A673 (cell line): ENCODE data around the gene FCMR. TPM values are rescaled to one million over a fixed set of nuclear protein-coding genes. Genes with fewer than 3 reads are reported as not detected.
A peak's percentile ranks its signal among the peaks of the same experiment; 100 is the strongest.

Experiments used
- BruUV-seq: library from RNA; stranded (reverse); fragments of 400-500 nt; replicated peaks from 2 replicates; lab custom pipeline; 2021; lab: Mats Ljungman, UMichigan
- CTCF ChIA-PET: fragments of 300-600 bp; sonication (Branson Sonifier 250); formaldehyde crosslinking; loops from one replicate; lab custom pipeline; 2022; ENCODE audit warnings: antibody characterized with exemption; lab: Charles Lee
- POLR2A ChIA-PET: fragments of 300-600 bp; sonication (Branson Sonifier 250); formaldehyde crosslinking; loops from one replicate; lab custom pipeline; 2022; ENCODE audit warnings: antibody characterized with exemption; ENCODE audit not compliant: low non-redundant PET; lab: Charles Lee
- DNase-seq: peaks from one replicate; pipeline ENCODE4 v3.0.0-alpha.2; 2015; ENCODE audit warnings: low spot score
- H3K27ac ChIP-seq: fragments of 200-600 bp; sonication (generic); 2 replicates; pipeline ENCODE4 v1.5.1; 2016; ENCODE audit warnings: mixed run types, low read depth, mild to moderate bottlenecking, mixed read lengths, antibody characterized with exemption, low read length; ENCODE audit not compliant: poor library complexity, severe bottlenecking
- H3K27me3 ChIP-seq: fragments of 200-600 bp; sonication (generic); replicated peaks from 2 replicates; pipeline ENCODE4 v1.6.1; 2017; ENCODE audit warnings: mixed run types, low read depth, mild to moderate bottlenecking, mixed read lengths, antibody characterized with exemption, low read length; ENCODE audit not compliant: insufficient read depth, poor library complexity
- H3K36me3 ChIP-seq: fragments of 200-600 bp; sonication (generic); 2 replicates; pipeline ENCODE4 v1.6.1; 2016; ENCODE audit warnings: mixed run types, mild to moderate bottlenecking, mixed read lengths, antibody characterized with exemption, low read length; ENCODE audit not compliant: insufficient read depth, poor library complexity, severe bottlenecking
- H3K4me1 ChIP-seq: fragments of 200-600 bp; sonication (generic); 2 replicates; pipeline ENCODE4 v1.6.1; 2017; ENCODE audit warnings: mixed run types, mild to moderate bottlenecking, mixed read lengths, antibody characterized with exemption, low read length; ENCODE audit not compliant: insufficient read depth, poor library complexity, severe bottlenecking
- H3K4me3 ChIP-seq: fragments of 200-600 bp; sonication (generic); 2 replicates; pipeline ENCODE4 v1.5.1; 2016; ENCODE audit warnings: low read depth, mixed run types, mild to moderate bottlenecking, mixed read lengths, low read length; ENCODE audit not compliant: poor library complexity, severe bottlenecking
- H3K9me3 ChIP-seq: fragments of 200-600 bp; sonication (generic); 2 replicates; pipeline ENCODE4 v1.6.1; 2016; ENCODE audit warnings: mixed run types, low read depth, mild to moderate bottlenecking, mixed read lengths, antibody characterized with exemption, low read length; ENCODE audit not compliant: poor library complexity, severe bottlenecking
- EZH2 ChIP-seq: fragments of 200-600 bp; sonication (generic); IDR thresholded peaks from 2 replicates; pipeline ENCODE4 v1.6.1; 2017; ENCODE audit warnings: borderline replicate concordance, low read depth, mild to moderate bottlenecking, mixed read lengths, antibody characterized with exemption, low read length; ENCODE audit not compliant: poor library complexity, severe bottlenecking
- intact Hi-C: fragments of 100-400 bp; cut with micrococcal nuclease; formaldehyde crosslinking; loops from one replicate; pipeline ENCODE4 v1.10.0; 2022; ENCODE audit not compliant: unreplicated experiment
- total RNA-seq: library from RNA; stranded (reverse); gene quantifications from 2 replicates; pipeline ENCODE4 v1.2.3, GENCODE V29; 2021
- TF ChIP-seq, protein P1 (sequence below): fragments of 300-800, 200-600 bp; sonication (generic); conservative IDR thresholded peaks from 2 replicates; pipeline ENCODE4 v1.5.1; 2017; ENCODE audit warnings: low read depth, mild to moderate bottlenecking, antibody characterized with exemption, low read length, moderate library complexity, mixed read lengths

The FCMR gene
- total RNA-seq, 1 experiment from 2014 or later = not detected

DNA sequence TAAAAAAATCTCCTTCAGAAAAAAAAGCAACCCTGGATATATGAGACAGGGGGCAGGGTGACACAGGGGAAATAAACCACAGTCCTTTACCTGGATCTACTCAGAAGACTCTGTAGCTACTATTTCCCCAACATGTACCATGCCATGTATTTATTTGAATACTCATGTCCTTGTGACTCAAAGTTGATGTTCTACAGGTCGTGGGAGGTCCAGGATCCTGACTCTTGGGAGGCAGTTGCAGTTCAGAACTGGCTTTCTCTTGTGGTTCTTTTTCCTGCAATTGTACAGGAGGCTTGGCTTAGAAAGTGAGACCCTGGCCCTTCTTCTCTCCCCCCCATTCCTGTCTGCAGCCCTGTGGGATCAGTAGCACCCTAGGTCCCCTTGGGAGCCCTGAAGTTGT is 30.3 kb downstream of the FCMR start:
- ChIA-PET CTCF (no interaction called here), POLR2A (no interaction called here)
- no peak overlapping the region for H3K4me3 ChIP-seq
- H3K27me3 ChIP-seq = peaks cover 10% of the 10 kb centered on the region
- no peak for DNase-seq
- intact Hi-C loops = no loop called here
- no peaks in the 10 kb centered on the region for H3K36me3 ChIP-seq
- peaks cover 8% of the 10 kb centered on the region for H3K4me1 ChIP-seq
- no peak overlapping the region for H3K27ac ChIP-seq
- TF ChIP-seq EZH2 = no peak
- TF ChIP-seq, protein P1, sequence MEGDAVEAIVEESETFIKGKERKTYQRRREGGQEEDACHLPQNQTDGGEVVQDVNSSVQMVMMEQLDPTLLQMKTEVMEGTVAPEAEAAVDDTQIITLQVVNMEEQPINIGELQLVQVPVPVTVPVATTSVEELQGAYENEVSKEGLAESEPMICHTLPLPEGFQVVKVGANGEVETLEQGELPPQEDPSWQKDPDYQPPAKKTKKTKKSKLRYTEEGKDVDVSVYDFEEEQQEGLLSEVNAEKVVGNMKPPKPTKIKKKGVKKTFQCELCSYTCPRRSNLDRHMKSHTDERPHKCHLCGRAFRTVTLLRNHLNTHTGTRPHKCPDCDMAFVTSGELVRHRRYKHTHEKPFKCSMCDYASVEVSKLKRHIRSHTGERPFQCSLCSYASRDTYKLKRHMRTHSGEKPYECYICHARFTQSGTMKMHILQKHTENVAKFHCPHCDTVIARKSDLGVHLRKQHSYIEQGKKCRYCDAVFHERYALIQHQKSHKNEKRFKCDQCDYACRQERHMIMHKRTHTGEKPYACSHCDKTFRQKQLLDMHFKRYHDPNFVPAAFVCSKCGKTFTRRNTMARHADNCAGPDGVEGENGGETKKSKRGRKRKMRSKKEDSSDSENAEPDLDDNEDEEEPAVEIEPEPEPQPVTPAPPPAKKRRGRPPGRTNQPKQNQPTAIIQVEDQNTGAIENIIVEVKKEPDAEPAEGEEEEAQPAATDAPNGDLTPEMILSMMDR = no peak
- no TSS peak for BruUV-seq
- H3K9me3 ChIP-seq = no peaks in the 10 kb centered on the region

DNA sequence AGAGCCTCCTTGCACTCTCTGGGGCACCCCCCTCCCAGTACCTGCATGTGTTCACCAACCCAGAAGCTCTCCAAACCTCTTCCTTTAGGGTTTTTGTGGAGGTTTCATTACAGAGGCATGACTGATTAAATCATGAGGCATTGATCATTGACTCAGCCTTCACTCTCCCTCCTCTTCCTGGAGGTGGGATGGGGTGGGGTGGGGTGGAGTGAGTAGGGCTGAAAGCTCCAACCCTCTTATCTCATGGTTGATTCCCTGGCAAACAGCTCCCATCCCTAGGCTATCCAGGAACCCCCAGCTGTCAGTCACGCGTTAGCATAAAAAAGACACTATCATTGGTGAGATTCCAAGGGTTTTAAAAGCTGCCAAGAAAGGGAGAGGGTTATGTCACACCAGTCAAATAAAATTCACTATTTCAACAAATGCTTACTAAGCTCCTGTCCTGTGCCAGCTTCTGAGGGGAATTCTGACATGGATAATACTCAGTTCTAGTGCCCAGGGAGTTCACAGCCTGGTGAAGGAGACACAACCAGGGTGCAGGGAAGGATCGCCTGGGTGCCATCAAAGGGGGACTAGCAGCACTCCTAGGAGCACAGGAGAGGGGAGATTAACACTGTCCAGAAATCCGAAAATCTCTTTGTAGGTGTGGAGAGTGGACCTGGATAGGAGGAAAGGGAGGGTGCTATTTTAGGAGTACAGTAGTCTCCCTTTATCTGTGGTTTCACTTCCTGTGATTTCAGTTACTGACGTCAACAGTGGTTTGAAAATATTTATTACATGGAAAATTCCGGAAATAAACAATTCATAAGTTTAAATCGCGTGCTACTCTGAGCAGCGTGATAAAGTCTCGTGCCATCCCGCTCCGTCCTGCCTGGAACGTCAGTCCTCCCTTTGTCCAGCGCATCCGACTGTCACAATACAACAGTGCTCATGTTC is 31.3 kb downstream of the FCMR start:
- H3K36me3 ChIP-seq = no peaks in the 10 kb centered on the region
- POLR2A ChIA-PET = no interaction called here
- no peak overlapping the region for H3K27ac ChIP-seq
- H3K4me1 ChIP-seq = peaks cover 8% of the 10 kb centered on the region
- CTCF ChIA-PET = interaction anchor here (0.6 kb wide), 1 partner anchor 24 kb away, joined by 3 read pairs; no protein-coding TSS in a partner anchor
- no TSS peak for BruUV-seq
- no peaks in the 10 kb centered on the region for H3K9me3 ChIP-seq
- TF ChIP-seq, protein P1 = no peak
- no peak for TF ChIP-seq EZH2
- intact Hi-C loops = no loop called here
- H3K27me3 ChIP-seq = peaks cover 10% of the 10 kb centered on the region
- peak overlapping the region; percentile 0 for H3K4me3 ChIP-seq
- DNase-seq = peak; percentile 33

DNA sequence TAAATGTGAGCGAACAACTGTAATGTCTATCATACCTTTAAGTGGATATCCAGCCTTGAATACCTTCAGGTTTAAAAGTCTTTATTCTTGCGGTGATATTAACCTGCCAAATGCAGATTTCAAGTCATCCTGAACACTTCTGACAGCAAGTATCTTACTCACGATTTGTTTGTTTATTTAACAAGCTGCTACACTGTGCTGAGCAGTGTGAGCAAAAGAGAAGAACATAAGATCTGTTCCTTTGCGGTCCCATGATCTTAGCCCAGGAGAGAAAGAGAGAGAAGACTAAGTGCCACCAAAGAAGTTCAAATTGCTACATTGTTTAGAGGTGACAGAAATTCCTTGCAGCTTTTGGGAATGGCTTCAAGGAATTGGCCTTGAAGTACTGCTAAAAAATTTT is 34.0 kb downstream of the FCMR start:
- ChIA-PET CTCF (no interaction called here), POLR2A (no interaction called here)

More for the DNA sequence above, 34.0 kb downstream of the FCMR start:
- intact Hi-C loops = no loop called here
- Histone ChIP-seq H3K9me3 (no peaks in the 10 kb centered on the region), H3K4me1 (peaks cover 8% of the 10 kb centered on the region), H3K27me3 (peaks cover 10% of the 10 kb centered on the region), H3K27ac (no peak overlapping the region), H3K4me3 (no peak overlapping the region), H3K36me3 (no peaks in the 10 kb centered on the region)
- BruUV-seq = no TSS peak
- no peak for TF ChIP-seq EZH2
- TF ChIP-seq, protein P1 = no peak
- no peak for DNase-seq
